Bronchial epithelial cell (primary cell): ENCODE data around the gene HAS3. TPM values are rescaled to one million over a fixed set of nuclear protein-coding genes. Genes with fewer than 3 reads are reported as not detected.
"Not testable (repeated sequence)": the region's sequence is repeated elsewhere in the genome, so short reads cannot be mapped to it uniquely, and the experiment has no call there.

Experiments used
- DNase-seq: peaks from one replicate; pipeline ENCODE4 v3.0.0-alpha.2; 2010; ENCODE audit warnings: low read depth
- FAIRE-seq: peaks from 2 replicates; lab custom pipeline; 2011; peaks lifted over from hg19 to GRCh38; lab: Jason Lieb, UNC
- H3K27me3 ChIP-seq: 2 replicates; pipeline ENCODE4 v1.5.1; 2011; ENCODE audit warnings: low read length; ENCODE audit not compliant: control insufficient read depth, insufficient read depth
- H3K36me3 ChIP-seq: 2 replicates; pipeline ENCODE4 v1.5.1; 2011; ENCODE audit warnings: low read length; ENCODE audit not compliant: control insufficient read depth, insufficient read depth
- H3K4me3 ChIP-seq: 2 replicates; pipeline ENCODE4 v1.5.1; 2011; ENCODE audit warnings: mild to moderate bottlenecking, low read depth, low read length, control low read depth
- total RNA-seq: library from RNA; depleted of rRNA; stranded (reverse); fragments of >200 nt; gene quantifications from 2 replicates; pipeline ENCODE4 v1.2.1, GENCODE V29; 2014
- TF ChIP-seq, protein P1 (sequence below): IDR thresholded peaks from 2 replicates; pipeline ENCODE4 v1.5.1; 2011; ENCODE audit warnings: mild to moderate bottlenecking, moderate library complexity, low read length, control low read depth, inconsistent platforms; ENCODE audit not compliant: insufficient read depth, severe bottlenecking

HAS3 gene
- total RNA-seq, 1 donor from 2014 or later: 8.4 TPM

GRCh38 chr16:69120096-69120664 lies 14.7 kb downstream of the HAS3 start:
- Histone ChIP-seq H3K36me3 (peaks cover 17% of the 10 kb centered on the region), H3K4me3 (no peak overlapping the region), H3K27me3 (no peaks in the 10 kb centered on the region)
- no peak for FAIRE-seq
- no peak for DNase-seq
- TF ChIP-seq, protein P1, sequence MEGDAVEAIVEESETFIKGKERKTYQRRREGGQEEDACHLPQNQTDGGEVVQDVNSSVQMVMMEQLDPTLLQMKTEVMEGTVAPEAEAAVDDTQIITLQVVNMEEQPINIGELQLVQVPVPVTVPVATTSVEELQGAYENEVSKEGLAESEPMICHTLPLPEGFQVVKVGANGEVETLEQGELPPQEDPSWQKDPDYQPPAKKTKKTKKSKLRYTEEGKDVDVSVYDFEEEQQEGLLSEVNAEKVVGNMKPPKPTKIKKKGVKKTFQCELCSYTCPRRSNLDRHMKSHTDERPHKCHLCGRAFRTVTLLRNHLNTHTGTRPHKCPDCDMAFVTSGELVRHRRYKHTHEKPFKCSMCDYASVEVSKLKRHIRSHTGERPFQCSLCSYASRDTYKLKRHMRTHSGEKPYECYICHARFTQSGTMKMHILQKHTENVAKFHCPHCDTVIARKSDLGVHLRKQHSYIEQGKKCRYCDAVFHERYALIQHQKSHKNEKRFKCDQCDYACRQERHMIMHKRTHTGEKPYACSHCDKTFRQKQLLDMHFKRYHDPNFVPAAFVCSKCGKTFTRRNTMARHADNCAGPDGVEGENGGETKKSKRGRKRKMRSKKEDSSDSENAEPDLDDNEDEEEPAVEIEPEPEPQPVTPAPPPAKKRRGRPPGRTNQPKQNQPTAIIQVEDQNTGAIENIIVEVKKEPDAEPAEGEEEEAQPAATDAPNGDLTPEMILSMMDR: no peak

GRCh38 chr16:69123910-69124309 lies 18.5 kb downstream of the HAS3 start:
- H3K36me3 ChIP-seq: peaks cover 12% of the 10 kb centered on the region
- FAIRE-seq (no peak), DNase-seq (peak; percentile 59)
- H3K27me3 ChIP-seq: no peaks in the 10 kb centered on the region
- TF ChIP-seq, protein P1: peak; percentile 59
- H3K4me3 ChIP-seq: no peak overlapping the region

DNA sequence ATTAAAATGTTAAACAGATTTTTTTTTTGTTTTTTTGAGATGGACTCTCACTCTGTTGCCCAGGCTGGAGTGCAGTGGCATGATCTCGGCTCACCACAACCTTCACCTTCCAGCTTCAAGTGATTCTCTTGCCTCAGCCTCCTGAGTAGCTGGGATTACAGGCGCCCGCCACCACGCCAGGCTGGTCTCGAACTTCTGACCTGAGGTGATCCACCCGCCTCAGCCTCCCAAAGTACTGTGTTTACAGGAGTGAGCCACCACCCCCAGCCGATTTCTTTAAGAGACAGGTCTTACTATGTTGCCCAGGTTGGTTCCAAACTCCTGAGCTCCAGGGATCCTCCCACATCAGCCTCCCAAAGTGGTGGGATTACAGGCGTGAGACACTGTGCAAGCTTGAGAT lies 19.0 kb downstream of the HAS3 start:
- not testable (repeated sequence) for H3K27me3 ChIP-seq, H3K4me3 ChIP-seq, DNase-seq, FAIRE-seq
- peaks cover 11% of the 10 kb centered on the region for H3K36me3 ChIP-seq

DNA sequence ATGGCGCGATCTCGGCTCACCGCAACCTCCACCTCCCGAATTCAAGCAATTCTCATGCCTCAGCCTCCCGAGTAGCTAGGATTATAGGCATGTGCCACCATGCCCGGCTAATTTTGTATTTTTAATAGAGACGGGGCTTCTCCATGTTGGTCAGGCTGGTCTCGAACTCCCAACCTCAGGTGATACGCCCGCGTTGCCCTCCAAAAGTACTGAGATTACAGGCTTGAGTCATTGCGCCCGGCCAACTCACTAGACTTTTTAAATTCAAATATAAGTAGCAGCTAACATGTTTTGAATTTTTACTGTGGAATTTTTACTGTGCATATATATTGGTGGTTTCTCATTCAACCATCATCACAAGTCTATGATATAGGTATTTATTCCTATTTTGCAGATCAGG lies 19.5 kb downstream of the HAS3 start:
- FAIRE-seq, H3K36me3 ChIP-seq, DNase-seq, H3K27me3 ChIP-seq, H3K4me3 ChIP-seq: not testable (repeated sequence)

GRCh38 chr16:69126221-69126620 lies 20.8 kb downstream of the HAS3 start:
- no peak overlapping the region for H3K4me3 ChIP-seq
- TF ChIP-seq, protein P1: no peak
- DNase-seq: no peak
- H3K27me3 ChIP-seq: no peaks in the 10 kb centered on the region
- no peak for FAIRE-seq
- peaks cover 3% of the 10 kb centered on the region for H3K36me3 ChIP-seq

GRCh38 chr16:69126801-69127200 lies 21.3 kb downstream of the HAS3 start:
- DNase-seq, H3K4me3 ChIP-seq, FAIRE-seq, H3K36me3 ChIP-seq, H3K27me3 ChIP-seq: not testable (repeated sequence)

- no peak for FAIRE-seq
- TF ChIP-seq, protein P1: no peak
- peaks cover 3% of the 10 kb centered on the region for H3K36me3 ChIP-seq
- no peak overlapping the region for H3K4me3 ChIP-seq
- no peaks in the 10 kb centered on the region for H3K27me3 ChIP-seq
- DNase-seq: no peak
Measured at GRCh38 chr16:69127966-69128510, 22.6 kb downstream of the HAS3 start.
